Adrenal gland (tissue), 12 donors: Measurements from ENCODE around the gene INSYN1. TPM values are rescaled to one million over a fixed set of nuclear protein-coding genes. Genes with fewer than 3 reads are reported as not detected.

Experiments
- DNase-seq, 7 donors: peaks; one replicate each; pipeline ENCODE4 v3.0.0-alpha.2; 2019 to 2020
- H3K27ac ChIP-seq, 5 donors: fragments of 200-600 bp; sonication (generic) in 4 of 5; 1 replicate in 3 of 5; 2 replicates in 2 of 5; pipeline versions ENCODE4 v1.5.1 to v1.8.0; 2016 to 2020; ENCODE audit warnings: mild to moderate bottlenecking in 1 of 5
- H3K27me3 ChIP-seq: fragments of 200-600 bp; 2 replicates; pipeline ENCODE4 v1.8.0; 2021
- H3K36me3 ChIP-seq, 2 donors: fragments of 200-600 bp; replicated peaks in 1 of 2; 1 replicate in 1 of 2; 2 replicates in 1 of 2; pipeline versions ENCODE4 v1.5.1 to v1.8.0; 2018 to 2022
- H3K4me1 ChIP-seq, 2 donors: fragments of 200-600 bp; replicated peaks in 1 of 2; 1 replicate in 1 of 2; 2 replicates in 1 of 2; pipeline versions ENCODE4 v1.5.1 to v1.8.0; 2018 to 2021
- H3K4me3 ChIP-seq, 4 donors: fragments of 200-600 bp; sonication (generic) in 3 of 4; one replicate each; pipeline ENCODE4 v1.5.1; 2016 to 2018
- H3K9me3 ChIP-seq, 3 donors: fragments of 200-600 bp; sonication (generic) in 1 of 3; replicated peaks in 1 of 3; 1 replicate in 2 of 3; 2 replicates in 1 of 3; pipeline versions ENCODE4 v1.5.1 to v1.8.0; 2016 to 2021
- POLR2A ChIP-seq, 2 donors: fragments of 450-650 bp; IDR thresholded peaks; one replicate each; pipeline ENCODE4 v1.6.1; 2017; ENCODE audit warnings: antibody characterized with exemption in 2 of 2, mild to moderate bottlenecking in 2 of 2, moderate library complexity in 1 of 2
- whole genome bisulfite sequencing, 4 donors: extraction: QIAGEN DNeasy Blood & Tissue Kit in 2 of 4; methylation state at CpG; one replicate each; pipeline versions ENCODE4 v1.1.5 to v1.1.7; 2013 to 2017; 5-methylcytosine and 5-hydroxymethylcytosine counted together
- intact Hi-C, 2 donors: fragments of 100-400 bp; cut with DNase I; formaldehyde crosslinking; loops; one replicate each; pipeline versions ENCODE4 v1.14.1 to v1.15.0; 2022 to 2023
- polyA plus RNA-seq, 3 donors: library from polyadenylated mRNA; stranded (reverse); fragments of 200-250 nt in 2 of 3; fragments of 350-450 nt in 1 of 3; fragmentation: Illumina TruSeq in 1 of 3; extraction: RNeasy Lipid Tissue Mini Kit (QIAGEN cat#74804) in 1 of 3; gene quantifications; one replicate each; pipeline ENCODE4 v1.2.3, GENCODE V29; 2013 to 2014
- total RNA-seq, 9 donors: library from RNA; depleted of rRNA in 4 of 9; stranded (reverse); fragments of >200 nt in 4 of 9; fragments of 120-200 nt in 1 of 9; fragmentation: NEBNext Ultra II Directional in 1 of 9; extraction: Animal tissue kit (Norgen Biotek cat#: 25700) in 1 of 9; gene quantifications; one replicate each; pipeline versions ENCODE4 v1.1.0 to v1.2.4, GENCODE V29; 2013 to 2023
- TF ChIP-seq, protein P1 (sequence below), 6 experiments: fragments of 450-650 bp in 4 of 6; fragments of 200-600 bp in 2 of 6; sonication (generic) in 1 of 6; IDR thresholded peaks; 1 replicate in 5 of 6; 2 replicates in 1 of 6; pipeline versions ENCODE4 v1.5.1 to v1.8.0; 2016 to 2021; ENCODE audit warnings: antibody characterized with exemption in 6 of 6, mild to moderate bottlenecking in 2 of 6, moderate library complexity in 1 of 6
- donor health status: healthy with polysubstance abuse.
- donor health status: Bipolar disorder and iron deficiency.
- donor health status: DM: yes; HTN: yes; CAD: no.
- donor health status: DM: no; HTN: no; CAD: no.
- donor health status: DM: no; HTN: no; CAD: no.
- donor health status: DM: yes; HTN: yes; CAD: no.

Gene INSYN1
- total and polyA plus RNA-seq, 12 donors, result 0.68 to 19.5 (median 3.7) TPM

DNA sequence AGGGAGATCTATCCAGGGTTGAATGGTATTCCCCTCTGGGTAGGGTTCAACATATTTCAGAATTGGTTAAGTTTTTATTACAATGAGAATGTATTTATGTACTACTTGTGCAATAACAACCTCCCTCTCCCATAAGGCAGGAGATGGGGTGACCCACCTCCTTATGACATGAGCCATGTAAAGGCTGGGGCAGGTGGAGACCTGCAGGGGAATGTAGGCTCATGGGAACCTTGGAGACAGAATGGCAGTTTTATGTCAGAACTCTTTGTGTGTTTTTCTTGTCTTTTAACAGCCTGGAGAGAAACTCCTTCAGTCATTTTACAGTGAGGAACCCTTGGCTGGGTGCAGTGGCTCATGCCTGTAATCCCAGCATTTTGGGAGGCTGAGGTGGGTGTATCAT, 24.6 kb upstream of the INSYN1 start:
- Histone ChIP-seq H3K4me3 (no peak overlapping the region), H3K27me3 (no peaks in the 10 kb centered on the region), H3K36me3 (no peaks in the 10 kb centered on the region), H3K4me1 (no peaks in the 10 kb centered on the region), H3K9me3 (no peaks in the 10 kb centered on the region), H3K27ac (no peak overlapping the region)
- TF ChIP-seq POLR2A (IDR thresholded peaks at IDR 0.05), result no peak
- TF ChIP-seq, protein P1, sequence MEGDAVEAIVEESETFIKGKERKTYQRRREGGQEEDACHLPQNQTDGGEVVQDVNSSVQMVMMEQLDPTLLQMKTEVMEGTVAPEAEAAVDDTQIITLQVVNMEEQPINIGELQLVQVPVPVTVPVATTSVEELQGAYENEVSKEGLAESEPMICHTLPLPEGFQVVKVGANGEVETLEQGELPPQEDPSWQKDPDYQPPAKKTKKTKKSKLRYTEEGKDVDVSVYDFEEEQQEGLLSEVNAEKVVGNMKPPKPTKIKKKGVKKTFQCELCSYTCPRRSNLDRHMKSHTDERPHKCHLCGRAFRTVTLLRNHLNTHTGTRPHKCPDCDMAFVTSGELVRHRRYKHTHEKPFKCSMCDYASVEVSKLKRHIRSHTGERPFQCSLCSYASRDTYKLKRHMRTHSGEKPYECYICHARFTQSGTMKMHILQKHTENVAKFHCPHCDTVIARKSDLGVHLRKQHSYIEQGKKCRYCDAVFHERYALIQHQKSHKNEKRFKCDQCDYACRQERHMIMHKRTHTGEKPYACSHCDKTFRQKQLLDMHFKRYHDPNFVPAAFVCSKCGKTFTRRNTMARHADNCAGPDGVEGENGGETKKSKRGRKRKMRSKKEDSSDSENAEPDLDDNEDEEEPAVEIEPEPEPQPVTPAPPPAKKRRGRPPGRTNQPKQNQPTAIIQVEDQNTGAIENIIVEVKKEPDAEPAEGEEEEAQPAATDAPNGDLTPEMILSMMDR (IDR thresholded peaks at IDR 0.05), result no peak
- intact Hi-C loops, result no loop called here
- DNase-seq, result no peak

DNA sequence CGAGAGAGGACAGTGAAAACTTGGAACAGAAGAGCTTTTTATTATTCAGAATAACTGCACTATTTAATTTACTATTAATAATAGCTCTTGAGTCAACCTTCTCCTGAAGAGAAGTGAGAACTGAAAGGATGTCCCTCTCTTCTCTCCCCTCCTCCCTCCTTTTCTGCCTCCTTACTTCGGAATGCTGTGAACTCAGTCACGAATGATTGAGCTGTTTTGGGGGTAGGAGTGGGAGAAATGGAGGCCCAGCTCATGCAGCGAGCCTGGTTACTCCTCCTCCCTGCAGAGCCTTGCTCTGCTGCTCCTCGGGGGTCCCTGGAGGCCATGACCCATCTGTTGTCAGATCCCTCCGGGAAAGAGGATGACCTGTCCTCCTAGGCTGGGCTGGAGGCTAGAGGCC, 20.3 kb upstream of the INSYN1 start:
- H3K4me1 ChIP-seq, result no peaks in the 10 kb centered on the region
- DNase-seq, result no peak
- H3K27ac ChIP-seq, result no peak overlapping the region
- no peaks in the 10 kb centered on the region for H3K36me3 ChIP-seq
- H3K4me3 ChIP-seq, result no peak overlapping the region
- WGBS, 4 donors, result 66 to 74% (median 69%) methylated on average over 6 of the region's 6 CpGs
- TF ChIP-seq POLR2A (IDR thresholded peaks at IDR 0.05), result no peak
- TF ChIP-seq, protein P1 (IDR thresholded peaks at IDR 0.05), result no peak
- H3K9me3 ChIP-seq, result no peaks in the 10 kb centered on the region
- intact Hi-C loops, result no loop called here
- no peaks in the 10 kb centered on the region for H3K27me3 ChIP-seq

DNA sequence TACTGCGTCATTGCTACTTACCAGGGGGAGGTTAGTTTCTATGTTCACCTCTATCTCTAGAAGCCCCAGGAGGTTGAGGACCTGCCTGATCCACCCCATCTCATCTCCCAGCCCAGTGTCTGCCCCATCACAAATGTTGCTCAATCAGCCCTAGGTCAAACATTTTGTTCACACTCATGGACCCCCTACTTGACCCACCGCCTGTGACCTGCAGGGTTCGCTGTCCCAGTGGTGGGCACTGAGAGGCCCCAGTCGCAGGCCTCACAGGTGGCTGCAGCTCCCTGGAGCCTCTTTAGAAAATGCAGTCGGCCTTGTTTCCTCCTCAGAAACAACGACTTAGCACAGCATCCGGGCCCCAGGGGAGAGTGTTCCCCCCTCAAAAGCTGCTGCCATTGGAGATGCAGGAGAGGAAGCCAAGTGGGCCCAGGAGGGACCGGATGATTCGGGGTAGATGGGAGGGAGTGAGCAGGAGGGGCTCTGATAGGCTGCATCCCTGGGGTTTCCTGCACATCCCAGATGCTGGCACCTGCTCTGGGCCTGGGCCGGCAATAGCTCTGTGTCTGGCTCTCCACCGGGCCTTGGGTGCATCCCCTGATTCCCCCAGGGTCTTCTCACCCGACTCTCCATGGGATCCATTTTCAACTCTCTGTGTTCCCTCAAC, 18.4 kb upstream of the INSYN1 start:
- no peaks in the 10 kb centered on the region for H3K36me3 ChIP-seq
- intact Hi-C loops, result no loop called here
- WGBS, 4 donors, result 71 to 79% (median 76%) methylated on average over 8 to 12 of the region's 12 CpGs
- no peaks in the 10 kb centered on the region for H3K27me3 ChIP-seq
- no peak overlapping the region for H3K4me3 ChIP-seq
- no peak overlapping the region for H3K27ac ChIP-seq
- H3K9me3 ChIP-seq, result no peaks in the 10 kb centered on the region
- no peak for DNase-seq
- TF ChIP-seq, protein P1 (IDR thresholded peaks at IDR 0.05), result no peak
- no peak for TF ChIP-seq POLR2A (IDR thresholded peaks at IDR 0.05)
- no peaks in the 10 kb centered on the region for H3K4me1 ChIP-seq

DNA sequence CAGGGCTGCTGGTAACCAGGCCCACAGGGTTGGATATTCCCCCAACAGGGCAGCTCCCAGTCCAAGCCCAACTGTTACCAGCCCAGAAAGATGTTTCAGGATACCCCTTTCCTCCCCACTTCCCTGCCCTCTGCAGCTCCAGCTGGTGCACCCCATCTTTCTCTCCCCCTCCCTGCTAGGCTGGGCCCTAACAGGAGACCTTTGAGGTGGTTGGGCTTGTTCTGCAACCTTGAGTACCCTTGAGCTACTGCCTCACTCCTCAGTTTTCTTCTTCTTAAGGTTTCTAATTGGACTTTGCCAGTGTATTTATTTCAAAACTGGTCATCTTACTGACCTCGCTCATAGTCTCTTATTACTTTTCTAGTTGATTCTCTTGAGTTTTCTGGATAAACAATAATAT, 16.9 kb upstream of the INSYN1 start:
- intact Hi-C loops, result no loop called here
- no peak for TF ChIP-seq POLR2A (IDR thresholded peaks at IDR 0.05)
- TF ChIP-seq, protein P1 (IDR thresholded peaks at IDR 0.05), result no peak
- 72 to 90% (median 83%) methylated on average over 1 of the region's 1 CpG for WGBS, 4 donors

More for the DNA sequence above, 16.9 kb upstream of the INSYN1 start:
- H3K27me3 ChIP-seq, result no peaks in the 10 kb centered on the region
- no peaks in the 10 kb centered on the region for H3K36me3 ChIP-seq
- no peak overlapping the region for H3K4me3 ChIP-seq
- H3K27ac ChIP-seq, result no peak overlapping the region
- H3K9me3 ChIP-seq, result no peaks in the 10 kb centered on the region
- no peak for DNase-seq
- no peaks in the 10 kb centered on the region for H3K4me1 ChIP-seq
